ENCODE measurements around the gene BCKDHB. TPM values are rescaled to one million over a fixed set of nuclear protein-coding genes. Genes with fewer than 3 reads are reported as not detected.

The BCKDHB gene
- total RNA-seq, 1 experiment from 2014 or later, result 20.0 TPM

DNA sequence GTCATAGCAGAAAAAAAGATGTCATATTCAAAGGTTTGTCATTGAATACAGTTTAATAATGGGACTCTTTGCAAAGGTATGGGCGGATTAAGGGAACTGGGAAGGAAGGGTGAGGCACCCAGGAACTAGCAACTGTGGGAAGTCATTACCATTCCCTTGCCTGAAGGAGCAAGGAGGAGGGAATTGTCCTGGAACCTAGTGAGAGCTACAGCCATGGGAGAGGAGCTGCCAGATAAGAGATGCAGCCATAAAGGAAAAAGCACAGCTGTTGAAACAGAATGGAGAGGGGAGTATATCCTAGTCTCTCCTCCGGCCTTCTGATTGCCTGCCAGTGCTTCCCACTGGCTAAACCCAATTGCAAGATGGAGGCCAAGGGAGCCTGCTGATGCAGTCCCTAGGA lies 250.6 kb downstream of the BCKDHB start:
- ChIA-PET CTCF (no interaction called here), POLR2A (ENCODE audit: low non-redundant PET) (no interaction called here)
- no peaks in the 10 kb centered on the region for H3K9me3 ChIP-seq (ENCODE audit: low read depth, low read length, poor library complexity, severe bottlenecking)
- intact Hi-C loops (cut with micrococcal nuclease; ENCODE audit: unreplicated experiment), result no loop called here
- H3K27me3 ChIP-seq (replicated peaks; ENCODE audit: insufficient read depth, low read depth, low read length, poor library complexity), result no peaks in the 10 kb centered on the region
- TF ChIP-seq EZH2 (IDR thresholded peaks at IDR 0.05; ENCODE audit: borderline replicate concordance, low read depth, low read length, poor library complexity, severe bottlenecking) (no peak), CTCF (conservative IDR thresholded peaks at IDR 0.05; ENCODE audit: low read depth, low read length) (no peak)
- no TSS peak for BruUV-seq (replicated peaks)
- no peak overlapping the region for H3K27ac ChIP-seq (ENCODE audit: low read depth, low read length, poor library complexity, severe bottlenecking)
- H3K4me3 ChIP-seq (ENCODE audit: low read depth, low read length, poor library complexity, severe bottlenecking), result no peak overlapping the region
- no peaks in the 10 kb centered on the region for H3K4me1 ChIP-seq (ENCODE audit: insufficient read depth, low read length, poor library complexity, severe bottlenecking)
- DNase-seq (ENCODE audit: low spot score), result no peak
- no peaks in the 10 kb centered on the region for H3K36me3 ChIP-seq (ENCODE audit: insufficient read depth, low read length, poor library complexity, severe bottlenecking)

DNA sequence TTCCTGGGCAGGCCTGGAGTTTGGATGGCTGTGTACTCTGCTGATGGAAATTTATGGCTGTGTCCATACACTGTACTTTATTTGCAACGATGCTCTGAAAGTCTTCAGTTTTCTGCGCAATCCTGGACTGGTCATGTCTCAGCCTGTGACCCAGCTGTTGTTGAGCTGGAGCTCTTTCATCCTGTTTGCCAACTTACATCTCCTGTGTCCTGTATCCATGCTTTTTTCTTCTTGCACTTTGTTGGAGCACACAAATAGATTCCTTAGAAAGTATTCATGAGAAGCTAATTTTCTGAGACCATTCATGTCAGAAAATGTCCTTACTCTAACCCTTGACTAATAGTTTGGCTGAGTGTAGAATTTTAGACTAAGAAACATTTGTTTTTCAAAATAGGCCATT lies 251.2 kb downstream of the BCKDHB start:
- H3K27me3 ChIP-seq (replicated peaks; ENCODE audit: insufficient read depth, low read depth, low read length, poor library complexity), result no peaks in the 10 kb centered on the region
- intact Hi-C loops (cut with micrococcal nuclease; ENCODE audit: unreplicated experiment), result no loop called here
- no peaks in the 10 kb centered on the region for H3K4me1 ChIP-seq (ENCODE audit: insufficient read depth, low read length, poor library complexity, severe bottlenecking)
- TF ChIP-seq CTCF (conservative IDR thresholded peaks at IDR 0.05; ENCODE audit: low read depth, low read length) (no peak), EZH2 (IDR thresholded peaks at IDR 0.05; ENCODE audit: borderline replicate concordance, low read depth, low read length, poor library complexity, severe bottlenecking) (no peak)
- no peak overlapping the region for H3K27ac ChIP-seq (ENCODE audit: low read depth, low read length, poor library complexity, severe bottlenecking)
- DNase-seq (ENCODE audit: low spot score), result no peak
- BruUV-seq (replicated peaks), result no TSS peak
- ChIA-PET CTCF (no interaction called here), POLR2A (ENCODE audit: low non-redundant PET) (no interaction called here)
- no peaks in the 10 kb centered on the region for H3K36me3 ChIP-seq (ENCODE audit: insufficient read depth, low read length, poor library complexity, severe bottlenecking)
- no peaks in the 10 kb centered on the region for H3K9me3 ChIP-seq (ENCODE audit: low read depth, low read length, poor library complexity, severe bottlenecking)
- no peak overlapping the region for H3K4me3 ChIP-seq (ENCODE audit: low read depth, low read length, poor library complexity, severe bottlenecking)

DNA sequence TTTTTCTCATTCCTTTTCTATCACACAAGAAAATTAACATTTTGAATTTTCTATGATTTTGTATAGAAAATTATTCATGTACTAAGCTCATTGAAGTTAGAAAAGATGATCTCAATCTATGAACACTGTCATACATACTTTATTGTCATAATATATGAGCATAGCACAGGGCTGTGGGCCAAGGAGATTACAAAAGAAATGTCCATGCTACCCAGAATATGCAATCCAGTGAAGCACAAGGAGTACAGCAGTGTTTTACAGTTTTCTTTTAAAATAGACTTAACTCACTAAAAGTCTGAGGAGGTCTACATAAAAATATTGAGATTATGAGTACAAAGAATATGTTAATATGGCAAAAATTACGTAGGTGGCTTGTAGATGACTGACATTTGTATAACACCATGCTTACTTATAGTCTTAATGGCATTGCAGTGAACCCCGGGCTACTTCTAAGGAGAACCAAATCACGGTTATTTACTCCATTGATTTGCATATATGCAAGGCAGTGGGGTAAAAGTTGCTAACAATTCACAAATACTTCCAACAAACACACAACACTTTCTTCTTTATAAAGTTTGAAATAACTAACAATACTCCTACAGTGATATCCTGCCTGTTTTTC lies 257.1 kb downstream of the BCKDHB start:
- CTCF ChIA-PET, result no interaction called here
- no peak for DNase-seq (ENCODE audit: low spot score)
- Histone ChIP-seq H3K36me3 (ENCODE audit: insufficient read depth, low read length, poor library complexity, severe bottlenecking) (no peaks in the 10 kb centered on the region), H3K4me1 (ENCODE audit: insufficient read depth, low read length, poor library complexity, severe bottlenecking) (no peaks in the 10 kb centered on the region), H3K27ac (ENCODE audit: low read depth, low read length, poor library complexity, severe bottlenecking) (no peak overlapping the region), H3K4me3 (ENCODE audit: low read depth, low read length, poor library complexity, severe bottlenecking) (no peak overlapping the region), H3K27me3 (replicated peaks; ENCODE audit: insufficient read depth, low read depth, low read length, poor library complexity) (no peaks in the 10 kb centered on the region), H3K9me3 (ENCODE audit: low read depth, low read length, poor library complexity, severe bottlenecking) (no peaks in the 10 kb centered on the region)
- intact Hi-C loops (cut with micrococcal nuclease; ENCODE audit: unreplicated experiment), result no loop called here
- POLR2A ChIA-PET (ENCODE audit: low non-redundant PET), result interaction anchor here (0.6 kb wide), 1 partner anchor 86 kb away, joined by 3 read pairs; no protein-coding TSS in a partner anchor
- TF ChIP-seq EZH2 (IDR thresholded peaks at IDR 0.05; ENCODE audit: borderline replicate concordance, low read depth, low read length, poor library complexity, severe bottlenecking) (no peak), CTCF (conservative IDR thresholded peaks at IDR 0.05; ENCODE audit: low read depth, low read length) (no peak)
- no TSS peak for BruUV-seq (replicated peaks)
